Activated CD8-positive, alpha-beta memory T cell treated with anti-CD3 and anti-CD28 coated beads for 24 hours (primary cell): ENCODE data around the gene ANKRD11.
"Not testable (repeated sequence)": the region's sequence is repeated elsewhere in the genome, so short reads cannot be mapped to it uniquely, and the experiment has no call there.

Experiments
- DNase-seq: peaks from one replicate; pipeline ENCODE4 v3.0.0-alpha.2; 2020

Gene ANKRD11

DNA sequence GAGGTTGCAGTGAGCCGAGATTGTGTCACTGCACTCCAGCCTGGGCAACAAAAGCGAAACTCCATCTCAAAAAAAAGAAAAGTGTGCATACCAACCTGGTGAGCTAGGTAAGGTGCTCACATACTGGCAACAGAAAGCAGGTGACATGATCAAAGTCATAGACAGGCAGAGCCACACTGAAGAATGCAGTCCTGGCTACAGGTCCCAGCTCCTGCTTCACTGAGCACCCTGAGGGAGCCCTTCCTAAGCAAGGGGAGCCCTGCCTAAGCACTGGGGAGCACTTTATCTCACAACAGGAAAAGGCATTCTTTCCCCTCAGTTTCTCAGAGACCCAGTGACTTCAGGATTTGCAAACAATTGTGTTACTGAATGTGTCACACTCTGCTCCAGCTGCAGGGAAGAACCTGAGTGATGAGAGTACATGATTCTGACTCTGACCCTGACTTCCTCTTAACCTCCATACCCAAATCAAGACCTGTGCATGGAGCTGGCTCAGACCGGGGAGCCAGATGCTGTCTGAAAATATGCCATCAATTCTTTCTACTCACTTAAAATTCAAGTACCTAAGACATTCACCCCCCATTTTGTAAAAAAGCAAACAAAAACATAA is 40.5 kb downstream of the ANKRD11 start:
- DNase-seq, result no peak

DNA sequence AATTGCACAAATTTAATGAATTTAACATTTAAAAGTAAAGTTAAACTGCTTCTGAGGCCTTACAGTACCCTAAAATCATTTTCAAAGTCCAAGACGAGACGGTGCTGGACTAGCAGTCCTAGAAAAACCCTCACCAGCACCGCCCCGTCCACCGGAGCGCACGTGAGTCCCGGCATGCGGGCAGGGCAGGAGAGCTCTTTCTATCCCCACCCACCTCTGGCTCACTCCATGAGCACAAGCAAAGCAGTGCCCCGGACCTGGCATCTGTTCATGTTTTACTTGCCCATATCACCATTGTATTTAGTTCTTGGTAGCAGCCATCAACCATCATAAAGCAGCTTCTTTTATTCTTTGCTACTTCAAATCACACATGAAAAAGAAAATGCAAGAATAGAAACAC is 41.7 kb downstream of the ANKRD11 start:
- no peak for DNase-seq

GRCh38 chr16:89446975-89447293 is 43.4 kb downstream of the ANKRD11 start:
- no peak for DNase-seq

DNA sequence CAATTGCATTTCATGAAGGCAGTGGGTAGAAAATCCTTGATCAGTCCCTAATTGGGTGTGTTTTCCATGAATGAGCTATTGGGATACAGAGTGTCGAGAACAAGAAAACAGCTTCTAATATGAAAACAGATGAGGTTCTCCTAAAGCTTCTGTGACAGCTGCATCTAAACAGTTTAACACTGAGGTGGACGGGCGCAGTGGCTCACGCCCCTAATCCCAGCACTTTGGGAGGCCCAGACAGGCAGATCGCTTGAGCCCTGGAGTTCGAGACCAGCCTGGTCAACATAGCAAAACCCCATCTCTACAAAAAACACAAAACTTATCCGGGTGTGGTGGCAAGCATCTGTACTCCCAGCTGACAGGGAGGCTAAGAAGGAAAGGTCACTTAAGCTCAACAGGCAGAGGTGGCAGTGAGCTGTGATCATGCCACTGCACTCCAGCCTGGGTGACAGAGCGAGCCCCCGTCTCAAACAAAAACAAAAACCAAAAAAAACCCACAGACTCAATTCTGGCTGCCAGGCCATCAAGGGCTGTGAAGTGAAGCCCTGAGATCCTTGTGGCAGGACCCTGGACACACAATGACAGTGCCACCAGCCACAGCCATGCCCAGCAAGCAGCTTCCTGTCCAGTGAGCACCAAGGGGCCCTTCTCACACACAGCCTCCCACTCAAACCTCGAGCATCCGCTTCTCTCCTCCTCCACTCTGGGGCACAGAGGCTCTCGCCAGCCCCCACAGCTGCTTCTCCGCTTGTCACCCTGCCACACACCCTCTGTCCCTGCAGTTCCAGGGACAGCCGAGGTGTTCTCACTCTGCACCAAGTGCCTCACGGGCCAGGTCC is 44.0 kb downstream of the ANKRD11 start:
- peak; percentile 68 for DNase-seq

- no peak for DNase-seq
Measured at GRCh38 chr16:89445166-89445565, 45.2 kb downstream of the ANKRD11 start.

DNA sequence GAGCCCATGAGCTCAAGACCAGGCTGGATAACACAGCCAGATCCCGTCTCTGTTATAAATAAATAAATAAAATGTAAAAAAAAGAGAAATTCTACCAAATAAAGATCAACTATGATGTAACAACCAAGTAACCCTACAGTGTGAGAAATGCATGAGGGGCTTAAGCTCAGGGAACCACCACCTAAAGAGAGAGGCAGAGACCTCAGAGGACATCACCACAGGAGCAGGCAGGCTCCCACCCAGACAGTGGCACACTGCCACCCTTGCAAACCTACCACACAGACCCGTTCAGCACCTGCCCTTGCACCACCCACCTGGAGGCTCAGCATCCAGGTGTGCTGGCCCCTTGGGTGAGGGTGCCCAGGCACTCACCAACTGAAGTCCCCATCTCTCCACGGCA is 45.6 kb downstream of the ANKRD11 start:
- DNase-seq, result no peak

- DNase-seq, result no peak
Measured at GRCh38 chr16:89444151-89444723, 46.1 kb downstream of the ANKRD11 start.

DNA sequence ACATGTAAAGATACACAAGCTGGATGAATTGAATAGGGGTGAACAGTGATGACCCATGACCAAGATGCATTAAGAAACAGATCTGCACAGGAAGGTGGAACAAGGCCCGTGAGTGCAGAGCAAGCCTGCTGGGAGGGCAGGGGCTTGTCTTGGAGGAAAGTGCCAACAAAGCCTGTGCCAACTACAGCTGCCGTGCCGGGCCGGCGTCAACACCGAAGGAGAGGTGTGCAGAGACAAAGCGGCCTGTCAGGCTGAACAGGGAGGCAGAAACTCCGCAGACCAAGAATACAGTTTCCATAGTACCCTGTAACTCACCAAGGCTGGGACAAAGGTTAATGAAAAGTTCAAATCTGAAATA is 46.7 kb downstream of the ANKRD11 start:
- no peak for DNase-seq

DNA sequence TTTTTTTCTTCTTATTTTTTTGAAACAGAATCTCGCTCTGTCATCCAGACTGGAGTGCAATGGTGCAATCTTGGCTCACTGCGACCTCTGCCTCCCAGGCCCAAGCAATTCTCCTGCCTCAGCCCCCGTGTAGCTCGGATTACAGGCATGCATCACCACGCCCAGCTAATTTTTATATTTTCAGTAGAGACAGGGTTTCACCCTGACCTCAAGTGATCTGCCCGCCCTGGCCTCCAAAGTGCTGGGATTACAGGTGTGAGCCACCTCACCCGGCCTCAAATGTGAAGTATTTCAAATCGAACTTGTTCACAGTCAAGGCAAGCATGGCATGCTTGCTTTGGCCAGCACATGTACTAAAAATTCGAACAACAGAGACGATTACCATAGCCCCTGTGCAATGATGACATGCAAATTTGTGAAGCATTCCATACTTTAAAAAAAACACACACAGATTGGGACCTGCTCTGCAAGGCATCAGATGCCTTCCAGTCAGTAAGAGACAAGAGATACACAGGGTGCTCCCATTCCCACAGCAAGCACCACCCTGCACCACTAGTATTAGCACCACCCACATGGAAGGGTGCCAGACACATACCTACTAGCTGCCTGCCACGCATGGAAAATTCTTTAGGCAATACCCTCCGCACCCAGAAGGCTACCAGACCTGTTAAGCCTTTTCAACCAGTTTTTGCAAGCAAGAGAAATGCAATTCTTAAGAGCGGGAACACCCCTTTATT is 47.2 kb downstream of the ANKRD11 start:
- no peak for DNase-seq

- DNase-seq, result no peak
Measured at GRCh38 chr16:89442588-89442987, 47.8 kb downstream of the ANKRD11 start.

DNA sequence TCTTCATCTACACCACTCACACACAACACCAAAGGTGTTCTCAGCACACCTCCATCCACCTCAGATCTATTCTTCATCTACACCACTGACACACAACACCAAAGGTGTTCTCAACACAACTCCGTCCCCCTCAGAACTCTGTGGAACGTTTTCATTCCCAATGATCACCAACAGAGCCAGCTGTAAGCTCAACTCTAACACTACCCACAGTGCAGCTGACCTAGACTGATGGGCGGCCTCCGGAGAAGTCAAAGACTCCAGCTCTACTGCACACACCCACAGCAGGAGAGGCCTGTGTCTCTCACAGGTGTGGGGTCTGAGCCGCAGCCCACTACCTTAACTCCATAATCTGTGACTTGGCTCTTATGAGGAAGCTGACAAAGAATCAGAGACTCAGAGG is 50.7 kb downstream of the ANKRD11 start:
- DNase-seq, result no peak

DNA sequence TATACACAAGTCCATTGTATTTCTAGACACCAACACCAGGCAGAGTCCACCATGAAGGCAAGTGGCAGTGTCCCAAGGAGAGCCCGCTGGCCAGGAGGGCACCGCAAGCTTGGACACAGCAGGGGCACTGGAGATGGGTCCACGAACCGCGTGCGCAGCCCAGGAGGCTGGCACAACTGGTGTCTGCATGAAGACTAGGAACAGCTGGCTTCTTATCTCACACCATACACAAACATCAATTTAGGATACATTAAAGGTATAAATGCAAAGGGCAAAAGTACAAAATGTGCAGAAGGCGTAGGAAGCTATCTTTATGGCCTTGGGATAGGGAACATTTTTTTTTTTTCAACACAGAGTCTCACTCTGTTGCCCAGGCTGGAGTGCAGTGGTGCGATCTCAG is 52.4 kb downstream of the ANKRD11 start:
- DNase-seq, result no peak

GRCh38 chr16:89437251-89437987 is 52.9 kb downstream of the ANKRD11 start:
- DNase-seq, result no peak

DNA sequence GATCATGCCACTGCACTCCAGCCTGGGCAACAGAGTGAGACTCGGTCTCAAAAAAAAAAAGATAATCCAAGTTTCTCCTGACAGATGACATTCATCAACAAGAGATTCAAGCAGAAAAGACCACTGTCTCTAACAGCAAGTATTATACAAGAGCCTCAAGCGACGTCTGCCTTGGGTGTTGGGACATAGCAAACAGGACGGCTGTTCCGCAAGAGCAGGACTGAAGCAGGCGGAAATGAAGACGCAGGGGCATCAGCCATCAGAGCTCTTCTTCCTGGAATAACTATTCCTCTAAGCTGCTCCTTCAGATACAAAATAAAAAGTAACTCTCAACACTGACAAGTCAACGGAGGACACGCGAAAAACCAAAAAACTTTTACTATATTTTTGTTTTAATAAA is 54.0 kb downstream of the ANKRD11 start:
- DNase-seq, result no peak

DNA sequence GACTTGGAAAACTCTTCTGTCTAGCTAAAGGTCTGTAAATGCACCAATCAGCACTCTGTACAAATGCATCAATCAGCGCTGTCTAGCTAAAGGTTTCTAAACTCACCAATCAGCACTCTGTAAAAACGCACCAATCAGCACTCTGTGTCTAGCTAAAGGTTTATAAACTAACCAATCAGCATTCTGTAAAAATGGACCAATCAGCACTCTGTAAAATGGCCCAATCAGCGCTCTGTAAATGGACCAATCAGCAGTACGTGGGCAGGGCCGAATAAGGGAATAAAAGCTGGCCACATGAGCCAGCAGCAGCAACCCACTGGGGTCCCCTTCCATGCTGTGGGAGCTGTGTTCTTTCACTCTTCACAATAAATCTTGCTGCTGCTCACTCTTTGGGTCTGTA is 55.3 kb downstream of the ANKRD11 start:
- DNase-seq, result not testable (repeated sequence)

DNA sequence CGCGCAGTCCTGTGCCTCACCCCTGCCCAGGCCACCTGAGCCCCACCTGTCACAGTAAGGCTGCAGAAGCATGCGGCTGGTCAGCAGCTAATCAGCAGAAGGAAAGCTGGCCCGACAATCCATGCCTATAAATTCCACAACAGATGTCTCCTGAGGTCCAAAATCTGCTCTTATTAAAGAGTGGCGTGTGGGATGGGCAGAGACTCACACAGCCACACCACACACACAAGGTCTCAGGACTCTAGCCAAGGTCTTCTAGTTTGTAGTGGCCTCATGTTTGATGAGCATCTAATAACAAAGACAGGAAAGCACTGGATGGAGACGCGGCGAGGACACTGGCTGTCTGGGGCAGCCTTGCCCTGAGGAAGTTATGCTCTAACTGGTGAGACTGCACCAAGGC is 55.9 kb downstream of the ANKRD11 start:
- no peak for DNase-seq

GRCh38 chr16:89433363-89433984 is 56.9 kb downstream of the ANKRD11 start:
- DNase-seq, result not testable (repeated sequence)

DNA sequence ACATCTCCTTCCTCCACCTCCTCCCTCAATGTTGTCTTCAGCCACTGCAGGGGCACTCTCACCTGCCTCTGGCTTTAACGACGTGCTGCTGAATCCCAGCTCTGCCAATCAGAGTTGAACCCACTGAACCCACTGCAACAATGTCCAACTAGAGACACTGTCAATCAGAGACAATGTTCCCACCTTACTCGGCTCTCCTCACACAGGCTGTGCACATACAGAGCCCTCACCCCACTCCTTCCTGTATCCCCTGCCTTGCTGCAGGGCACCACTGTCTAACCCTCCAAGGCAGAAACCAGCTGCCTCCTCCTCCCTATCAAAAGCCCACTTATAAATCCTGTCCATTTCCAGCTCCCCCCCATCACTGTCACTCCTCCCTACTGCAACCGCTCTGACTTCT is 58.7 kb downstream of the ANKRD11 start:
- DNase-seq, result no peak

DNA sequence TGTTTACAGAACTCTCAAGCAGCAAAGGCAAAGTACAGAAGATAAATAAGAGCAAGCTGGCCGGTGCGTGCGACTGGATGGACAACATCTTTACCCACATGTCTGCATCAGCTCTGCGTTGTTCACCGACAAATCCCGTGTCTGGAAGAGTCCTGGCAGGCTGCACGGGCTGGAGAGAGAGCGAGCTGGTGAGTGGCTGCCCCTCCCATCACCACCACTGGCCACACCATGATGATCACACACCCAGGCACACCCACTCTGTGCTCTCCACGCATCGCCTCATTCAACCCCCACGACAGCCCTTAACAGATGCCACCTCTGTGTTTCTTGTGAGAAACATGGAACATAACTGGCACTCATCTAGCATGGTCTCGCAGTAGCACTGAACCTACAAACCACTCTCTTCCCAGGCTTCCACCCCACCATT is 59.2 kb downstream of the ANKRD11 start:
- DNase-seq, result no peak

GRCh38 chr16:89430436-89431157 is 59.8 kb downstream of the ANKRD11 start:
- no peak for DNase-seq

DNA sequence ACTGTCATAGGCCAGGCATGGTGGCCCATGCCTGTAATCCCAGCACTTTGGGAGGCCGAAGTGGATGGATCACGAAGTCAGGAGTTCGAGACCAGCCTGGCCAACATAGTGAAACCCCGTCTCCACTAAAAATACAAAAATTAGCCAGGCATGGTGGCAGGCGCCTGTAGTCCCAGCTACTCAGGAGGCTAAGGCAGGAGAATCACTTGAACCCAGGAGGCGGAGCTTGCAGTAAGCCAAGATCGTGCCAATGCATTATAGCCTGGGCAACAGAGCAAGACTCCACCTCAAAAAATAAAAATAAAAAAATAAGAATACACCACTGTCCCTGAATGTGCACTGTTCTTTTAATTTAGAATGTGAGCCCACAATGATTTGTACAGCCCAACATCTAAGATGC is 61.8 kb downstream of the ANKRD11 start:
- not testable (repeated sequence) for DNase-seq
